Peyer's patch (tissue), 4 donors: ENCODE results near the gene SUN3. TPM values are rescaled to one million over a fixed set of nuclear protein-coding genes. Genes with fewer than 3 reads are reported as not detected.

Experiments
- DNase-seq, 3 donors: peaks; one replicate each; pipeline ENCODE4 v3.0.0-alpha.2; 2017 to 2019
- H3K27ac ChIP-seq, 4 donors: fragments of 200-600 bp; sonication (generic); one replicate each; pipeline ENCODE4 v1.5.1; 2016 to 2019
- H3K27me3 ChIP-seq, 2 donors: fragments of 200-600 bp; sonication (generic); one replicate each; pipeline ENCODE4 v1.5.1; 2019
- H3K36me3 ChIP-seq, 3 donors: fragments of 200-600 bp; sonication (generic); one replicate each; pipeline ENCODE4 v1.5.1; 2016 to 2019
- H3K4me1 ChIP-seq, 4 donors: fragments of 200-600 bp; sonication (generic); one replicate each; pipeline ENCODE4 v1.5.1; 2016 to 2019
- H3K4me3 ChIP-seq, 4 donors: fragments of 200-600 bp; sonication (generic); 1 replicate in 3 of 4; 2 replicates in 1 of 4; pipeline ENCODE4 v1.5.1; 2016 to 2019; ENCODE audit warnings: mild to moderate bottlenecking in 1 of 4
- H3K9me3 ChIP-seq, 4 donors: fragments of 200-600 bp; sonication (generic); one replicate each; pipeline ENCODE4 v1.5.1; 2016 to 2019; ENCODE audit warnings: mild to moderate bottlenecking in 1 of 4
- POLR2A ChIP-seq, 2 donors: fragments of 450-650 bp; IDR thresholded peaks; one replicate each; pipeline ENCODE4 v1.5.1; 2017; ENCODE audit warnings: antibody characterized with exemption in 2 of 2, mild to moderate bottlenecking in 2 of 2, moderate library complexity in 2 of 2
- total RNA-seq, 4 donors: library from RNA; depleted of rRNA; stranded (reverse); fragments of >200 nt; gene quantifications; one replicate each; pipeline ENCODE4 v1.1.0, GENCODE V29; 2016
- TF ChIP-seq, protein P1 (sequence below), 6 experiments: fragments of 450-650 bp in 4 of 6; fragments of 200-600 bp in 2 of 6; sonication (generic) in 1 of 6; IDR thresholded peaks; one replicate each; pipeline ENCODE4 v1.5.1; 2017 to 2019; ENCODE audit warnings: antibody characterized with exemption in 6 of 6, mild to moderate bottlenecking in 3 of 6, moderate library complexity in 1 of 6

The SUN3 gene
- total RNA-seq, 4 donors from 2014 or later: not detected

GRCh38 chr7:47939425-47940036 is 89.4 kb downstream of the SUN3 start:
- TF ChIP-seq POLR2A (IDR thresholded peaks at IDR 0.05): no peak
- TF ChIP-seq, protein P1, sequence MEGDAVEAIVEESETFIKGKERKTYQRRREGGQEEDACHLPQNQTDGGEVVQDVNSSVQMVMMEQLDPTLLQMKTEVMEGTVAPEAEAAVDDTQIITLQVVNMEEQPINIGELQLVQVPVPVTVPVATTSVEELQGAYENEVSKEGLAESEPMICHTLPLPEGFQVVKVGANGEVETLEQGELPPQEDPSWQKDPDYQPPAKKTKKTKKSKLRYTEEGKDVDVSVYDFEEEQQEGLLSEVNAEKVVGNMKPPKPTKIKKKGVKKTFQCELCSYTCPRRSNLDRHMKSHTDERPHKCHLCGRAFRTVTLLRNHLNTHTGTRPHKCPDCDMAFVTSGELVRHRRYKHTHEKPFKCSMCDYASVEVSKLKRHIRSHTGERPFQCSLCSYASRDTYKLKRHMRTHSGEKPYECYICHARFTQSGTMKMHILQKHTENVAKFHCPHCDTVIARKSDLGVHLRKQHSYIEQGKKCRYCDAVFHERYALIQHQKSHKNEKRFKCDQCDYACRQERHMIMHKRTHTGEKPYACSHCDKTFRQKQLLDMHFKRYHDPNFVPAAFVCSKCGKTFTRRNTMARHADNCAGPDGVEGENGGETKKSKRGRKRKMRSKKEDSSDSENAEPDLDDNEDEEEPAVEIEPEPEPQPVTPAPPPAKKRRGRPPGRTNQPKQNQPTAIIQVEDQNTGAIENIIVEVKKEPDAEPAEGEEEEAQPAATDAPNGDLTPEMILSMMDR (IDR thresholded peaks at IDR 0.05): no peak
- H3K9me3 ChIP-seq: no peaks in the 10 kb centered on the region
- peak overlapping the region in 3 of 4 donors; percentile 40 to 70 (median 65) for H3K27ac ChIP-seq
- H3K4me1 ChIP-seq: peaks cover 0 to 14% (median 2%) of the 10 kb centered on the region in 4 donors
- DNase-seq: no peak
- H3K36me3 ChIP-seq: no peaks in the 10 kb centered on the region
- no peaks in the 10 kb centered on the region for H3K27me3 ChIP-seq
- no peak overlapping the region for H3K4me3 ChIP-seq

DNA sequence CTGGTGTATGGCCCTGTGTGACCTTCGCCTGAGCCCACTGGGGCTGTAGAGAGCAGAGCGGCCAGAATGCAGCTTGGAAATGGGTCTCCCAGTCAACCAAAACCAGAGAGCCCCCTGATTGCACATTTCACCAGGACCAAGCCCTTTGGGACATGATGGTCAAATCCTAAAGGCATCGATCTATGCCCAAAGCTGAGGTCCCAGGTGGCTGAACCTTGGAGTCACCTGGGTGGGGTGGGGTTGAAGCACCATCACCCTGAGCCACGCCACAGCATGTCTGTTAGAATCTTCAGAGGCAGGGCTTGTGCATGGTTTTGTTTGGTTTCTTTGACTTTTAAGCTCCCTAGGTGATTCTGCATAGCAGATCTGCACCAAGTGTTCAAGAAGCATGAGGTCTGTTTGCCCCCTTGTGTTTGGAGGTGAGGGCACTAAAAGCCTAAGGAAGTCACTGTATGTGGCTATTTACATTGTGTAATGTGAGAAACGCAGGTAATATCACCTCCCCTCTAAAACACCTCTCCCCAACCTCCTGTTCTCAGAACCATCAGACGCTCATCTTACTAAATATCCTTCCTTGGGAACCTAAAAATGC is 90.2 kb downstream of the SUN3 start:
- H3K36me3 ChIP-seq: no peaks in the 10 kb centered on the region
- H3K9me3 ChIP-seq: no peaks in the 10 kb centered on the region
- H3K4me3 ChIP-seq: no peak overlapping the region
- DNase-seq: no peak
- TF ChIP-seq, protein P1 (IDR thresholded peaks at IDR 0.05): no peak
- TF ChIP-seq POLR2A (IDR thresholded peaks at IDR 0.05): no peak
- H3K27me3 ChIP-seq: no peaks in the 10 kb centered on the region
- H3K27ac ChIP-seq: peak overlapping the region in 1 of 4 donors; percentile 67
- peaks cover 0 to 14% (median 2%) of the 10 kb centered on the region in 4 donors for H3K4me1 ChIP-seq

DNA sequence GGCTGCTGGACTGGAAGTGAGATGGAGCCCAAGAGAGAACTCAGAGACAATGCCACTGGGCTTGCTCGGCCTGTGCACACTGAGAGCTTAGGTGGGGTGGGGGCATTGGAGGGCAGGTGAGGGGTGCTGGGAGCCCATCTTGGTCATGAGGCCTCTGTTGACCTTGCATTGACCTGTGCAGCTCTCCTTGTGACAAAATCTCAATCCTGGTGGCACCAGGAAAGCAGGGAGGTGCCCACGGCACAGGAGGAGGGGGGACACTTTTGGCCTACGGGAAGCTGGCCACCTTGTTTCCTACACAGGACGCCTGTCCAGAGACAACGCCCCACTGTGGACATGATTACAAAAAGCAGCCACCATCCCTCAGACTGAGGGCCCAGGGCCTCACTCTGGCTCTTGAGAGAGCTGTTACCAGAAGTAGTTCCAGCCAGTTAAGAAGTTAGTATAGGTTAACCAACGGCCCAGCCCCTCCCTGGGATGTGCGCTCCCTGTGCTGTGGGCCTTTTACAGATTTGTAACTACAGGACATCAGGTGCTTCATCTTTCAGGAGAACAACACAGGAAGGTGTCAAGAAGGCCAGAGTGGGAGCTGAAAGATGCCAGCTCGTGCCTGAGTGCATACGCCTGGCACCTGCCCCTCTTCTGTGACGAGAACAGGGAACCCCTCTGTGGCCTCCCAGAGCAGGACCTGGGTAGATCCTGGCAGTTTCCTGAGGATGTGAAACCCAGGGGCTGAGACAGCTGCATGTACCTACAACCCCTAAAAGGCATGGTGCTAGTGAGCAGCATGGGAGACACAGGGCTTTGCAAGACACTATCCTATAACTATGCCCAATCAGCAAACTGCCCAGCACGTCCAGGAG is 91.0 kb downstream of the SUN3 start:
- Histone ChIP-seq H3K27me3 (no peaks in the 10 kb centered on the region), H3K36me3 (no peaks in the 10 kb centered on the region), H3K27ac (peak overlapping the region in 1 of 4 donors; percentile 67), H3K4me3 (no peak overlapping the region), H3K9me3 (no peaks in the 10 kb centered on the region), H3K4me1 (peaks cover 0 to 14% (median 2%) of the 10 kb centered on the region in 4 donors)
- TF ChIP-seq, protein P1 (IDR thresholded peaks at IDR 0.05): no peak
- TF ChIP-seq POLR2A (IDR thresholded peaks at IDR 0.05): no peak
- DNase-seq: peak in 2 of 3 donors; percentile 76 to 82

Other genes starting within 250 kb of the SUN3 start
- under 1 TPM; 0.18 to 0.83 (median 0.44) TPM for gene PKD1L1, start 80.6 kb downstream of the SUN3 start, total RNA-seq
- 10 to 100 TPM; 33.6 to 63.4 (median 53.4) TPM for gene HUS1, start 49.5 kb downstream of the SUN3 start, total RNA-seq
- not detected for gene C7orf57, start 6.4 kb upstream of the SUN3 start, total RNA-seq
- gene UPP1, start 60.2 kb upstream of the SUN3 start, total RNA-seq: 10 to 100 TPM; 15.4 to 24.0 (median 16.4) TPM
- 1 to 10 TPM in 2 of 4 donors, under 1 TPM in 2; 0.53 to 2.7 (median 1.7) TPM for gene ABCA13, start 142.4 kb upstream of the SUN3 start, total RNA-seq